GM13977 (cell line): ENCODE measurements around the gene ADCY6.

ENCODE experiments used
- DNase-seq: peaks from one replicate; pipeline ENCODE4 v3.0.0; 2012; ENCODE audit warnings: low spot score
- CTCF ChIP-seq: IDR thresholded peaks from 2 replicates; pipeline ENCODE4 v1.5.1; 2012; ENCODE audit warnings: mild to moderate bottlenecking, control low read depth; ENCODE audit not compliant: insufficient read depth; ENCODE audit errors: extremely low read depth, missing control alignments
- in situ Hi-C: fragments of 300-500 bp; cut with MboI; formaldehyde crosslinking; loops from one replicate; pipeline ENCODE4 v1.12.0; 2022; ENCODE audit warnings: low sequenced_read_pairs, low pct_unique_long_range_greater_than_20kb, mixed read lengths, inconsistent platforms; ENCODE audit not compliant: unreplicated experiment

ADCY6 gene

GRCh38 chr12:48811437-48812090 is 22.7 kb upstream of the ADCY6 start:
- DNase-seq, result no peak
- in situ Hi-C loops, result no loop called here
- TF ChIP-seq CTCF, result no peak

- in situ Hi-C loops, result no loop called here
- no peak for DNase-seq
These were observed 22.1 kb upstream of the ADCY6 start for GRCh38 chr12:48810903-48811431.

GRCh38 chr12:48807981-48808380 is 19.1 kb upstream of the ADCY6 start:
- DNase-seq, result no peak
- in situ Hi-C loops, result no loop called here
- no peak for TF ChIP-seq CTCF

More at GRCh38 chr12:48810903-48811431, 22.1 kb upstream of the ADCY6 start:
- TF ChIP-seq CTCF, result no peak

GRCh38 chr12:48803675-48804074 is 14.8 kb upstream of the ADCY6 start:
- no peak for TF ChIP-seq CTCF
- in situ Hi-C loops, result no loop called here
- no peak for DNase-seq

GRCh38 chr12:48800971-48801370 is 12.1 kb upstream of the ADCY6 start:
- in situ Hi-C loops, result no loop called here

GRCh38 chr12:48800457-48800856 is 11.6 kb upstream of the ADCY6 start:
- no peak for TF ChIP-seq CTCF
- in situ Hi-C loops, result no loop called here
- no peak for DNase-seq

More at GRCh38 chr12:48800971-48801370, 12.1 kb upstream of the ADCY6 start:
- no peak for DNase-seq
- no peak for TF ChIP-seq CTCF
